ENCODE results near the gene IPO13.
A peak's percentile ranks its signal among the peaks of the same experiment; 100 is the strongest.

Gene IPO13

GRCh38 chr1:43936431-43937151, 10.2 kb upstream of the IPO13 start:
- TF ChIP-seq YY1 (IDR thresholded peaks at IDR 0.05; ENCODE audit: insufficient read depth, insufficient read length) (no peak), ZNF274 (IDR thresholded peaks at IDR 0.05; ENCODE audit: low read depth, low read length) (no peak), SUZ12 (IDR thresholded peaks at IDR 0.05; ENCODE audit: extremely low read depth, insufficient read depth, insufficient read length) (no peak)
- Histone ChIP-seq H3K4me3 (ENCODE audit: insufficient read length, low read depth) (peak overlapping the region; percentile 48), H3K9ac (ENCODE audit: insufficient read length, low read depth) (peak overlapping the region; percentile 82), H3K9me3 (ENCODE audit: insufficient read depth, low read length) (no peaks in the 10 kb centered on the region), H3K4me1 (ENCODE audit: insufficient read depth, insufficient read length) (peaks cover 55% of the 10 kb centered on the region), H3K27me3 (ENCODE audit: insufficient read depth, insufficient read length) (peaks cover 22% of the 10 kb centered on the region), H3K36me3 (ENCODE audit: insufficient read depth, insufficient read length, low read length) (peaks cover 18% of the 10 kb centered on the region)
- DNase-seq (ENCODE audit: low read depth, low spot score) = peak; percentile 51

DNA sequence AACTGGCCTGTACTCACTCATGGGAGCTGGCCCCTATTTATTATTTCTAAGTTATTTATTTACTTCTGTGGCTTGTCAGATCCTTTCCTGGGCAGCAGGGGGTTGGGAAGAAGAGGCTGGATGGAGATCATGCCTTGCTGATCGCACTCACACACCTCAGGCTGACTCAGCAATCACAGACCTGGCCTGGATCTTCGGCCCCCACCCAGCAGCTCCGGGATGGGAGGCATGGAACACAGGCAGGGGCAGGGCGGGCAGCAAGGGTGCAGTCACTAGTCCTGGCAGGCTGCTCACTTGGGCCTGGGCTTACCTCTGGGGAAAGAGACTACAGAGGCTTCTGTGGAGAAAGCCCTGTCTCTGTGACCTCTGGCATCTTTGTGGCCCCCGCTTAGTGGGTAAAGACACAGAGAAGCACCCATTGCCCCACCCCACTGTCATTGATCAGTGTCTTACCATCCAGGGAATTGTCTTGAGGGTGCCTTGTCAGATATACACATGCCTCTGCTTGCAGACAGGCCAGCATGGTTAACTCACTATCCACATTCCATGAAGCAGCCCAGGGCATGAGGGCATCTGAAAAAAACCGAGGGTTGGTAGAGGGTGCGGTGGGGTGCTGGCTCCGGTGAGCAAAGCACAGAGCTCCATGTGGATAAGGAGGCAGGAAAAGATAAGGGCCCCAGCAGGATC, 9.4 kb upstream of the IPO13 start:
- Histone ChIP-seq H3K9me3 (ENCODE audit: insufficient read depth, low read length) (no peaks in the 10 kb centered on the region), H3K27me3 (ENCODE audit: insufficient read depth, insufficient read length) (peaks cover 14% of the 10 kb centered on the region), H3K4me3 (ENCODE audit: insufficient read length, low read depth) (peak overlapping the region; percentile 48), H3K9ac (ENCODE audit: insufficient read length, low read depth) (peak overlapping the region; percentile 53), H3K4me1 (ENCODE audit: insufficient read depth, insufficient read length) (peaks cover 50% of the 10 kb centered on the region), H3K36me3 (ENCODE audit: insufficient read depth, insufficient read length, low read length) (peaks cover 18% of the 10 kb centered on the region)
- no peak for TF ChIP-seq ZNF274 (IDR thresholded peaks at IDR 0.05; ENCODE audit: low read depth, low read length)
- TF ChIP-seq YY1 (IDR thresholded peaks at IDR 0.05; ENCODE audit: insufficient read depth, insufficient read length) = no peak
- TF ChIP-seq SUZ12 (IDR thresholded peaks at IDR 0.05; ENCODE audit: extremely low read depth, insufficient read depth, insufficient read length) = no peak
- no peak for DNase-seq (ENCODE audit: low read depth, low spot score)

DNA sequence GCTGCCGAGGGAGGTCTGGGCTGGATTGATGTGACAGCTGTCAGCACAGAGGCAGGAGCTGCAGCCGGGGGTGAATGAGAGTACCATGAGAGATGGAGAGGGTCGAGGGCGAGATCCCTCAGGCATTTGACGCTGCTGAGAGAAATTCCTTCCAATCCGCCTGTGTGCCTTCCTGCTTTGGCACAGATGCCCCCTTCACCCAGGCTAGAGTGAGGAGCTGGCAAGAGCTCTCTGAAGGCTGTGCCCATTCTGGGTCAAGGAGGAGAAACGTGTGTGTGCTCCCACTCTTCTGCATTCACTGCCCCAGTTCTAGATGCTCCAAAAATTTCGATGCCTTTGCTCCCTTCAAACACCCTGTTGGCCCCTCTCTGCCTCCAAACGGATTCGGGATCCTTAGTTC, 8.4 kb upstream of the IPO13 start:
- H3K9ac ChIP-seq (ENCODE audit: insufficient read length, low read depth) = peak overlapping the region; percentile 22
- TF ChIP-seq ZNF274 (IDR thresholded peaks at IDR 0.05; ENCODE audit: low read depth, low read length) (no peak), YY1 (IDR thresholded peaks at IDR 0.05; ENCODE audit: insufficient read depth, insufficient read length) (no peak), SUZ12 (IDR thresholded peaks at IDR 0.05; ENCODE audit: extremely low read depth, insufficient read depth, insufficient read length) (no peak)
- no peak overlapping the region for H3K4me3 ChIP-seq (ENCODE audit: insufficient read length, low read depth)
- H3K9me3 ChIP-seq (ENCODE audit: insufficient read depth, low read length) = no peaks in the 10 kb centered on the region
- H3K27me3 ChIP-seq (ENCODE audit: insufficient read depth, insufficient read length) = peaks cover 6% of the 10 kb centered on the region
- DNase-seq (ENCODE audit: low read depth, low spot score) = no peak
- H3K36me3 ChIP-seq (ENCODE audit: insufficient read depth, insufficient read length, low read length) = peaks cover 18% of the 10 kb centered on the region
- peaks cover 46% of the 10 kb centered on the region for H3K4me1 ChIP-seq (ENCODE audit: insufficient read depth, insufficient read length)

DNA sequence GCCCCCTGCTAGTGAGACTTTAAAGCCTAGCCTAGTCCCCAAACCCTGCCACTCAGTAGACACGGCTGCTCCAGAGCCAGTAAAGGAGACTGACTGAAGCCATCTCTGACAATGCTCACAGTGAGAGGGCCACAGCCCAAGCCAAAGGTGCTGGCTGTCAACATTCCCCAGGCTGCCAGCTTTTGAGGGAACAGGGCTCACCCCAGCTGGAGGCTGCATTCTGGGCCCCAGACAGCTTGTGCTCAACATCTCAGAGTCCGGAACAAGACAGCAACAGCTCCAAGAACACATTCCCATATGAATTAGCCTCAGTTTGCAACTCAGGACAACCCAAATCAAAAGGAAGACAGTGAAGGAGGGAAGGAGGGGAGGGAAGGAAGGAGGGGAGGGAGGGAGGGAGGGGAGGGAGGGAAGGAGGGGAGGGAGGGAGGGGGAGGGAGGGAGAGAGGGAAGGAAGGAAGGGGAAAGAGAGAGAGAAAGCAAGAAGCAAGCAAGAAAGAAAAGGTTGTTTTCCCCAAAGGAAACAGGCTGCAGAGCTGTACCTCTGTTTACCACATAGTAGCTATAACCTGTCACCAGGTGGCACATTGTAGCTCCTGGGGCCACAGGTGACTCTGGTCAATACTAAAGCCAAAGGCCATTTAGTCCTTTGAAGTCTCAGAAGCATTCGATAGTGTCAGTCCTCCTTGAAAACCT, 7.7 kb upstream of the IPO13 start:
- Histone ChIP-seq H3K9ac (ENCODE audit: insufficient read length, low read depth) (peak overlapping the region; percentile 22), H3K4me1 (ENCODE audit: insufficient read depth, insufficient read length) (peaks cover 44% of the 10 kb centered on the region), H3K9me3 (ENCODE audit: insufficient read depth, low read length) (no peaks in the 10 kb centered on the region), H3K27me3 (ENCODE audit: insufficient read depth, insufficient read length) (peaks cover 6% of the 10 kb centered on the region), H3K36me3 (ENCODE audit: insufficient read depth, insufficient read length, low read length) (peaks cover 18% of the 10 kb centered on the region), H3K4me3 (ENCODE audit: insufficient read length, low read depth) (no peak overlapping the region)
- DNase-seq (ENCODE audit: low read depth, low spot score) = peak; percentile 35
- TF ChIP-seq ZNF274 (IDR thresholded peaks at IDR 0.05; ENCODE audit: low read depth, low read length) (no peak), SUZ12 (IDR thresholded peaks at IDR 0.05; ENCODE audit: extremely low read depth, insufficient read depth, insufficient read length) (no peak), YY1 (IDR thresholded peaks at IDR 0.05; ENCODE audit: insufficient read depth, insufficient read length) (no peak)

DNA sequence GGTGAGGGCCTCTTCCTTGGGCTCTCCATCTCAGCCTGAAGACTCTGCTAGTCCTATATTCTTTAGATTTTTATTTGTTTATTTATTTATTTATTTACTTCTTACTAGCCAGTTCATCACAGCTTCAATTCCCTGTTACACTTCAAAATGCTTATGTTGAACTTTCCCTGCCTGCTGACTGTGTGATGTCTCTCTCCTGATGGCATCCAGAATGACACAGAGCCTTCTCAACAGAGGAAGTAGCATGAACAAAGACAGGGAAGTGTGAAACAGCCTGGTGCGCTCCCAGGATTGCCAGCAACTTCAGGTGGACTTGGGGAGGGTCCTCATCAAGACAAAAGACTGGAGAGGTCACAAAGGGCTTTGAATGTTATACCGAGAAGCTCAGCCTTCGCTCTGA, 4.3 kb upstream of the IPO13 start:
- H3K36me3 ChIP-seq (ENCODE audit: insufficient read depth, insufficient read length, low read length) = peaks cover 8% of the 10 kb centered on the region
- H3K9me3 ChIP-seq (ENCODE audit: insufficient read depth, low read length) = no peaks in the 10 kb centered on the region
- no peak overlapping the region for H3K9ac ChIP-seq (ENCODE audit: insufficient read length, low read depth)
- H3K4me3 ChIP-seq (ENCODE audit: insufficient read length, low read depth) = no peak overlapping the region
- TF ChIP-seq ZNF274 (IDR thresholded peaks at IDR 0.05; ENCODE audit: low read depth, low read length) (no peak), SUZ12 (IDR thresholded peaks at IDR 0.05; ENCODE audit: extremely low read depth, insufficient read depth, insufficient read length) (no peak), YY1 (IDR thresholded peaks at IDR 0.05; ENCODE audit: insufficient read depth, insufficient read length) (no peak)
- no peaks in the 10 kb centered on the region for H3K27me3 ChIP-seq (ENCODE audit: insufficient read depth, insufficient read length)
- peaks cover 19% of the 10 kb centered on the region for H3K4me1 ChIP-seq (ENCODE audit: insufficient read depth, insufficient read length)
- DNase-seq (ENCODE audit: low read depth, low spot score) = no peak

DNA sequence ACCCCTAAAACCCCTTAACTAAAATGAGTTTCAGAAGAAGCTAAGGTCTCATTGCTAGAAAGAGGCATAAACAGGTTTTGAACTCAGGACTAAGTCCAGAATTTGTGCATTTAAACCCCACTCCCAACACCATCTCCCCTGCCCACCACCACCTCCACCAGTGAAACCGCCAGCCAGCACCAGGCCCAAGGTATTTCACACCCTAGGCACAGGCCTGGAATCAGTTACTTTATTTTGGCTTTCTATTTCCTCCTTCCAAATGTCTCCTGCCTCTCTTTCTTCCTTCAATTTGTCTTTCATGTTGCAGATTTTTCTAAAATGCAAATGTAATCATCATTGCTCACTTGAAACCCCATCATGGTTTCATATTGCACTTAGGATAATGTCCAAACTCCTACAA, 1.9 kb upstream of the IPO13 start:
- H3K36me3 ChIP-seq (ENCODE audit: insufficient read depth, insufficient read length, low read length) = peaks cover 13% of the 10 kb centered on the region
- peaks cover 21% of the 10 kb centered on the region for H3K4me1 ChIP-seq (ENCODE audit: insufficient read depth, insufficient read length)
- no peaks in the 10 kb centered on the region for H3K9me3 ChIP-seq (ENCODE audit: insufficient read depth, low read length)
- H3K27me3 ChIP-seq (ENCODE audit: insufficient read depth, insufficient read length) = no peaks in the 10 kb centered on the region
- no peak for TF ChIP-seq SUZ12 (IDR thresholded peaks at IDR 0.05; ENCODE audit: extremely low read depth, insufficient read depth, insufficient read length)
- no peak for TF ChIP-seq YY1 (IDR thresholded peaks at IDR 0.05; ENCODE audit: insufficient read depth, insufficient read length)
- no peak for TF ChIP-seq ZNF274 (IDR thresholded peaks at IDR 0.05; ENCODE audit: low read depth, low read length)
- no peak overlapping the region for H3K9ac ChIP-seq (ENCODE audit: insufficient read length, low read depth)
- DNase-seq (ENCODE audit: low read depth, low spot score) = no peak
- H3K4me3 ChIP-seq (ENCODE audit: insufficient read length, low read depth) = no peak overlapping the region

Measured in NT2/D1 (cell line).